Peyer's patch (tissue), 4 donors: ENCODE measurements around the gene RFNG.

Source experiments
- CTCF ChIP-seq, 6 experiments: fragments of 450-650 bp in 4 of 6; fragments of 200-600 bp in 2 of 6; sonication (generic) in 1 of 6; IDR thresholded peaks; one replicate each; pipeline ENCODE4 v1.5.1; 2017 to 2019; ENCODE audit warnings: antibody characterized with exemption in 6 of 6, mild to moderate bottlenecking in 3 of 6, moderate library complexity in 1 of 6
- POLR2A ChIP-seq, 2 donors: fragments of 450-650 bp; IDR thresholded peaks; one replicate each; pipeline ENCODE4 v1.5.1; 2017; ENCODE audit warnings: antibody characterized with exemption in 2 of 2, mild to moderate bottlenecking in 2 of 2, moderate library complexity in 2 of 2

DNA sequence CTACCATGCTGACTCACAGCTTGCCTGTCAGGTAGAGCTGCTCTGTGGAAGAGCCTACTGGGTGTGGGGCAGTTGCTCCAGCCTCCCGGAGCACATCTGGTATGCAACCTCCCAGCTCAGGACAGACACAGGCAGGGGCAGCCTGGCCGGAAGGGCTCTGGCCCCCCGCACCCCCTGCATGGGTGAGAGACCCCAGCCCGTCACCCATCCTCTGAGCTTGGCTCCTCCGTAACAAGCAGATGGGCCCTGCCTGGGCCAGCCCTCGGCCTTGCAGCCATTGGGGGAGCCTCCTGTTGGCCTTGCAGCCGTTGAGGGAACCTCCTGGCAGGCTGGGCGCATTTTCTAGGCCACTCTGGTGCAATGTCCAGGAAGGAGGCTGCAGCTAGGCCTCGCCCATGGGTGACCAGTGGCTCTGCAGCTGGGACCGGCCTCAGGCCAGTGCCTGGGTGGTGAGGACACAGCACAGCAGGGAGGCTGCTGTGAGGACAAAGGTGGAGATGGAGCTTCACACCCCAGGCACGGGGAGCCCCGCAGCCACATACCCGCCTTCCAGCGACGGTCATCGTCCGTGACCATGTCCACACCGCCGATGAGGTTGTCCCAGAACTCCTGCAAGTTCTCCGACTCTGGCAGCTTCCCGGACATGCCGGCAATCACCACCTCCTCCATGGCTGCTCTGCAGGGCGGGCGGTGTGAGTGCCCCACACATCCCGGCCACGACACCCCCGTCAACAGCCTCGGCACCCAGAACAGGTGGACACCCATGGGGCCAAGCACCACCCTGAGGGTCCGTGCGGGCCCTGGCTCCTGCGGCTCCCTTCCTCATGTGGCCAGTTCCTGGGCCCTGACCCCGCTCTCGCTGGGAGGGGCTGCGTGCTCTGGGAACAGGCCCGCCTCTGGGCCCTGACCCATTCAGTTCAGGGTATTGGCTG is 44.4 kb upstream of the RFNG start:
- TF ChIP-seq CTCF (IDR thresholded peaks at IDR 0.05): no peak
- TF ChIP-seq POLR2A (IDR thresholded peaks at IDR 0.05): no peak
